Stimulated activated CD8-positive, alpha-beta memory T cell treated with anti-CD3 and anti-CD28 coated beads, Interleukin-4, amount 100 ng/mL, for 24 hours (primary cell): ENCODE data around the gene OR8U1.
"Not testable (repeated sequence)": the region's sequence is repeated elsewhere in the genome, so short reads cannot be mapped to it uniquely, and the experiment has no call there.

ENCODE experiments used
- DNase-seq: peaks from one replicate; pipeline ENCODE4 v3.0.0-alpha.2; 2020; ENCODE audit warnings: low read depth

Gene OR8U1

DNA sequence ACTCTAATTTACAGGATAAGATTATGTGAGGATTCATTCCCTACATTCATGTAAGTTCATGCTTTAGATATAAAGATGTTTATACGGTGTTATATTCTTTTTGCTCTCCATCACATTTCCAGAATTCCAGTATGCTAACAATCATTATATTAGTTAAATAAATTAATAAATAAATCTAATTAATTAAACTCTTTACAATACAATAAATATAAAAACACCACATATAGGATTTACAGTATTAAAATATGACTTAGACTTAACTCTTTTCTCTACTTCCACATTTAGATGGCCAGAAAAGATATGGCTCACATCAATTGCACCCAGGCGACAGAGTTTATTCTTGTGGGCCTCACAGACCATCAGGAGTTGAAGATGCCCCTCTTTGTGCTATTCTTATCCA, at the start of gene OR8U1:
Gene OR8U1 (plus strand): TSS at position 301 of the 400 bp plus-strand sequence. CDS start 0 bp downstream, at position 301.
- no peak for DNase-seq

DNA sequence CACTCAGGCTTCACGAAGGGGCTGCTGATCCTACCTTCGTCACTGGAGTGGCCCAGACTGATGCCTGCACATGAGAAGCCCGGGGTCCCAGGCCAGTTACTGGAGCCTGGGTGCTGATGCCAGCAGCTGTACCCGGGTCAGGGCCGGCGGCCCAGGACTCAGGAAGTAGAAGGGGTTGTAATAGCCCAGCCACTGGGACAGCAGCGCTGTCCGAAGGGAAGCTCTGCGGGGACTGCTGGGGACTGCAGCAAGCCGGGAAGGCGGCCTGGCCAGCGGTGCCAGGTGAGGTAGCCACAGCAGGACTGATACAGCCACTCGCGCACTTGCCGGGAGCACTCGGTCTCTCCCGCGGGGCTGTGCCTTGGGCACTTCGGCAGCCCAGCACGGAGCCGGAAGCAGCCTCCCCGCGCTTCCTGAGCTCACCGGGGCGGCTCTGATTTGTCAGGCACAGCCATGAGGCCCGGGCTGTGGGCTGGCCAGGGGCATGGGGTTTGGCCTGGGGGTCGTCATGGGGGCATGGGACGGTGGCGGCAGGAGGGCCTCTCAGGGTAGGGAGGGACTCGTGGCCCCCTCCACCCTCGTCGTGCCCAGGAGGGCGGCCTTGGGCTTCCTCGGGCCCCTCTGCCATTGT, 43.4 kb upstream of the OR8U1 start:
- DNase-seq = no peak

DNA sequence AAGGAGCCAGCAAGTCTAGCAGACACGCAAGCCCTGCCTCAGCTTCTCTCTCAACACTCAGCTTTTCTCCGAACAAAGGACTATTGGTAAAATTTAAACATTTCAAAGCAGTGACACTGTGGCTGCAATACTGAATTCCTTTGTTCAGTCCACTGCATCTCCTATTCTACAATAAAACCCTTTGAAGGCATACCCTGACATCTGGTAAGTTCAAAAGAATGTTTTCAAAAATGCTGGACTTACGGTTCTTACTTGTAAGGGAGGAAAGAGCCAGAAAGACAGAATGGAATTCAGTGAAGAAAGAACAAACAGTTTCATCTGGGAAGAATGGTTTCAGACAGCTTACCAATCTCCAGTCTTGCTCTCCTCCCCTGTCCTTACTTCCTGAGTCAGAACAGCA, 42.3 kb upstream of the OR8U1 start:
- no peak for DNase-seq

DNA sequence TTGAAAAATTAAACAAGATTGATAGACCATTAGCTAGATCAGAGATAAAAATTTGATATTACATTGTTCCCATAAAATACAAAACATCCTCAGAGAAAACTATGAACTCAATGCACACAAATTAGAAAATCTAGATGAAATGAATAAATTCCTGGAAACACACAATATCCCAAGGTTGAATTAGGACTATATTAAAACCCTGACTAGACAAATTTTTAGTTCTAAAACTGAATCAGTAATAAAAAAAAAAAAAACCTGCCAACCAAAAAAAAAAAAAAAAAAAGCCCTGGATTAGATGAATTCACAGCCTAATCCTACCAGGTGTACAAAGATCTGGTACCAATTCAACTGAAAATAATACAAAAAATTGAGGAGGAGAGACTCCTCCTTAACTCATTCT, 35.1 kb upstream of the OR8U1 start:
- no peak for DNase-seq

DNA sequence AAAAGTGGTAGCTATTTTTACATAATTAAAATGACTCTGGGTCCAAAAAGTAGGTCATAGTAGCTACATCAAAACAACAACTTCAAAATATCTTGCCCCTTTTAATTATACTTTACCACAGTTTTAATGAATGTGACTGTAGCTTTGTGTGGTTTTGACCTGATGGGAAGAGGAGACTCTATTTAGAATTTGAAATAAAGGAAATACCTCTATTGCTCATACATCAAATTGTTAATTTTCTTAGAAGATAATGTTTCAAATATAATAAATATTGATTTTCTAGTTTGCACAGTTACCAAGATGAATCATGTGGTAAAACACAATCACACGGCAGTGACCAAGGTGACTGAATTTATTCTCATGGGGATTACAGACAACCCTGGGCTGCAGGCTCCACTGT, 29.7 kb upstream of the OR8U1 start, which contains the start of gene OR8K1:
Gene OR8K1 (plus strand): TSS at position 301 of the 400 bp plus-strand sequence. CDS start 0 bp downstream, at position 301.
- DNase-seq = no peak

DNA sequence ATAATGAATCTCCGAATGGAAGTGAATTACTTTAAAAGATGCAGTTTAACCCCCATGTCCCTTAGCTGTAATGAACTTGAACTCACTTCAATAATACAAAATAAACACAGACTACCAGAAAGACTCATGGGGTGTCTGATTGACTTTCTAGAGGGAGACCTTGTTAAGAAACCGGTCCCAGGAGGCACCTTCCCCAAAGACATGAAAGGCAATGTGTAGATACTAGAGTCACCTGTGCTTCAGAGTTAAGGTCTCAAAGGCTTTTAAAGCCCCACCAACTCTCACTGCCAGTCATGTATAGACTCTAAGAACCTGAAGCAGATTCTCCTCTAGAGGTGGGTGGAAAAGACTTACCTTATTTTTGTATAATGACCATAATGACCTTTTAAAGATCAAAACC, 21.4 kb upstream of the OR8U1 start, which contains the start of gene OR8J1:
Gene OR8J1 (plus strand): TSS at position 301 of the 400 bp plus-strand sequence. CDS start 5,956 bp downstream, outside the sequence.
- DNase-seq = no peak

DNA sequence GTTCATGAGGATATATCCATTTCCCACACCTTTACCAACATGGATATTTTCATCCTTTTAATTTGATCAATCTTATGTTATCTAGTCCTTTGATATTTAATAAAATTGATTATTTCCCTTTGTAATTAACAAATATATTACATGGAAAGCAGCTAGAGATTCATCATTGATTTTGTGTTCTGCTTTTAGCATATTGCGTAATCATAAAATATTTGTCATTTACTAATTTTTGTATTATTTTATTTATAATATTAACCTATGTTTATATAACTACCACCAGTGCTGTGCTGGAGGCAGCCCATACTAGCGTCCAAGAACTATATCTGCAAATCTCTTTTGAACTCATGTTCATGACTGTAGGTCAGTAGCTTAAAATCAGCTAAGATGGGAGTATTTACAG, 4.7 kb downstream of the OR8U1 start:
- no peak for DNase-seq

DNA sequence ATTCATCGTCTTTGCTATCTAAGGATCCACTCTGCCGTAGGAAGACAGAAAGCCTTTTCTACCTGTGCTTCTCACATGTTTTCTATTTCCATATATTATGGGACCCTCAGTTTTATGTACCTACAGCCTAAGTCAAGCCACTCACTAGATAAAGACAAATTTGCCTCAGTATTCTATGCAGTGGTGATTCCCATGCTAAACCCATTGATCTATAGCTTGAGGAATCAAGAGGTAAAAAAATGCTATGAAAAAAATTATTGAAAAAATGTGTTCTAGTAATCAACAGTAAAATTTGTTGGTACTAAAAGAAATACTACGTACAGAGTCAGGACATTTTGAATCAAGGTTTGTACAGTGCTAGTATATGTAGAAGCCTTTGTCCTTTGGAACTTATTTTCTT, 19.0 kb downstream of the OR8U1 start:
- DNase-seq = no peak

DNA sequence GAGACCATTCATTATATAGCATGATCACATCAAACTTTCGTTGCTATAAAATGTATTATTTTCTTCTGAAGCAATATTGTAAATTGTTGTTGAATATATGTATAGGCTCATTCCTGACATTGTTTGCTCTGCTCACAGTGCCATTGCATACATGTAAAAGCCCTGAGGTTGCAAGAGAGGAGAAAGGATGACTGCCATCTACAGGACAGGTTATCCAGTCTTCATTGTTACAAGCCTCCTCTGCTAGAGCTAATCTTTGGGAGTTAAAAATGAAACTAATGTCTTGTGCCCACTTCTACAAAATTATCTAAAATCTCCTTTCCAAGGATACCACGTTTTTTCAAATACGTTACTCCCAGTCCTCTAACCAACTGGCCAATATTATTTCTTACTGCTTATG, 20.6 kb downstream of the OR8U1 start:
- DNase-seq = no peak

DNA sequence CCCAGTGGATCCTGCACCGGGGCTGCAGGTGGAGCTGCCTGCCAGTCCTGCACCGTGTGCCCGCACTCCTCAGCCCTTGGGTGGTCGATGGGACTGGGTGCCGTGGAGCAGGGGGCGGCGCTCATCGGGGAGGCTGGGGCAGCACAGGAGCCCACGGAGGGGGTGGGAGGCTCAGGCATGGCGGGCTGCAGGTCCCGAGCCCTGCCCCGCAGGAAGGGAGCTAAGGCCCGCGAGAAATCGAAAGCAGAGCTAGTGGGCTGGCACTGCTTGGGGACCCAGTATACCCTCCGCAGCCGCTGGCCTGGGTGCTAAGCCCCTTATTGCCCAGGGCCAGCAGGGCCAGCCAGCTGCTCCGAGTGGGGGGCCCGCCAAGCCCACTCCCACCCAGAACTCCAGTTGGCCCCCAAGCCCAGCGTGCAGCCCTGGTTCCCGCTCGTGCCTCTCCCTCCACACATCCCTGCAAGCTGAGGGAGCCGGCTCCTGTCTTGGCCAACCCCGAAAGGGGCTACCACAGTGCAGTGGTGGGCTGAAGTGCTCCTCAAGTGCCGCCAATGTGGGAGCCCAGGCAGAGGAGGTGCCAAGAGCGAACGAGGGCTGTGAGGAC, 26.5 kb downstream of the OR8U1 start:
- DNase-seq = not testable (repeated sequence)

DNA sequence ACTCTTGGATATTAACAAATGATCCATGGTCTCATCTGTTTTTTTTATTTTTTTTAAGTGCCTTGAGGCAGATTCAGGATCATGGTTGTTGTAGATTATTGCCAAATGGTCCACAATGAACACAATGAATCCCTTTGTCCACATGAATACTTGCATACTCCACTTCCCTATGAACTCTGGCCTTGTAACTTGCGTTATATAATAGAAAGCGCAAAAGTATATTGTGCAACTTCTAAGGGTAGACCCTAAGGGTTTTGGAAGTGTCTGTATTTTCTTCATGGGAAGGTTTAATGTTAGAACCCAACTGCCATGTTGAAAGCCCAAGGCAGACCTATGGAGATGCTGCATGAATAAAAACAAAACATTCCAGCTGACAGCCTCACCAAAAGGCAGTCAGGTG, 29.0 kb downstream of the OR8U1 start:
- no peak for DNase-seq

DNA sequence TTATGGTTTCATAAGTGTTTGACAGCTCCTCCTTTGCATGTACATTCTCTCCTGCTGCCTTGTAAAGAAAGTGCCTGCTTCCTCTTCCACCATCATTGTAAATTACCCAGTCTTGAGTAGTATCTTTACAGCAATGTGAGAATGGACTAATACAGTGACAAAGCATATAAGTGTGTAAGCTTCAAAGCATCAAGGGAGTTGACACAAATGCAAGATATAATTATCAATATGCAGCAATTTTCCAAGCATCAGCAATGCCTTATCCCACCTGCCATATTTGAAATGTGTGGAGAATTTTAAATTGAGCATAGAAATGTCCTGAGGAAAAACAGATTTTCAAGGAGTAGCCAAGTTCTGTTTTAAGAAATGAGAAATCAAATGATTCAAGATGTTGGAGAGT, 35.4 kb downstream of the OR8U1 start:
- DNase-seq = no peak

DNA sequence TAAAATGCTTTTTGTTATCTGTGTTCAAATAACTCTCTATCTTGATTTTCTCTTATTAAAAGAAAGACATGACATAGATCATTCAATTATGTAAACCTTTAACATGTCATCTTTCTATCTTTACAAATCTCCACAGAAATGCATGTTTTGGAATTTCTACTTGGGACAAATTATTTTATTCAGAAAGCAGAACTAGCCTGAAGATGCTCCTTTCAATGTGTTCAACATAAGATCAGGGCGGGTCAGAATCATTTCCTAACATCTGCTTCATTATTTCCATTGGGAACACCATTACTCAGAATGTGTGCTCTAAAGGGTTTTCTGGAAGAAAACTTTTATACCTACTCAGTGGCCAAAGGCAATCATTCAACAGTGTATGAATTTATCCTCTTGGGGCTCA, 37.0 kb downstream of the OR8U1 start, which contains the start of gene OR5AL1:
Gene OR5AL1 (plus strand): TSS at position 301 of the 400 bp plus-strand sequence.
- no peak for DNase-seq
